K562 (cell line): Measurements from ENCODE around the gene PLEKHS1.

Experiments
- NBN ChIP-seq: fragments of 450-650 bp; IDR thresholded peaks from 2 replicates; pipeline ENCODE4 v1.6.1; 2016; ENCODE audit warnings: low read depth, mild to moderate bottlenecking
- TF ChIP-seq, protein P1 (sequence below), 3 experiments: IDR thresholded peaks in 2 of 3; conservative IDR thresholded peaks in 1 of 3; 2 replicates each; pipeline ENCODE4 v1.5.1; 2011 to 2012; ENCODE audit warnings: low read length in 3 of 3, mild to moderate bottlenecking in 3 of 3, control low read depth in 2 of 3, improper control_type of control experiment in 1 of 3, inconsistent platforms in 1 of 3, low read depth in 1 of 3, mixed read lengths in 1 of 3, moderate library complexity in 1 of 3; ENCODE audit not compliant: insufficient read depth in 2 of 3
- TF ChIP-seq, protein P2 (sequence below): fragments of 250-450 bp; sonication (Bioruptor Pico); IDR thresholded peaks from 2 replicates; pipeline ENCODE4 v1.5.0; 2022; ENCODE audit warnings: mild to moderate bottlenecking

DNA sequence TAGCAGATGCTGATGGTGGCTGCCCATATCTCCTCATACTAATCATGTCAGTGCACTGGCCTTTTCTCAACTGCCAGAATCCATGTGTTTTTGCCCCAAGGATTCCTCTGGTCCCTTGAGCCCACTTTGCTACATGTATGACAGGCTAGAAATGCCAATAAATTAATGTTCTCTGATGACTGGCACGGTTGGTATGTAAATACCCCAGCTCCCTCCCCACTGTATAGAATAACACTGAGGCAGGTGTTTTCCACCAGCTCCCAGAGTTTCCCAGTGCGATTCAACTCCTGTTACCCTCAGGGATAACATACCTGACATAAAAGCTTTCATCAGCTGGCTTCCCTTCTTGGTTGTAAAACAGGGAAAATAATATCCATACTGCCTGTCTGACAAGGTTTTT is 9.0 kb upstream of the PLEKHS1 start:
- TF ChIP-seq, protein P1, sequence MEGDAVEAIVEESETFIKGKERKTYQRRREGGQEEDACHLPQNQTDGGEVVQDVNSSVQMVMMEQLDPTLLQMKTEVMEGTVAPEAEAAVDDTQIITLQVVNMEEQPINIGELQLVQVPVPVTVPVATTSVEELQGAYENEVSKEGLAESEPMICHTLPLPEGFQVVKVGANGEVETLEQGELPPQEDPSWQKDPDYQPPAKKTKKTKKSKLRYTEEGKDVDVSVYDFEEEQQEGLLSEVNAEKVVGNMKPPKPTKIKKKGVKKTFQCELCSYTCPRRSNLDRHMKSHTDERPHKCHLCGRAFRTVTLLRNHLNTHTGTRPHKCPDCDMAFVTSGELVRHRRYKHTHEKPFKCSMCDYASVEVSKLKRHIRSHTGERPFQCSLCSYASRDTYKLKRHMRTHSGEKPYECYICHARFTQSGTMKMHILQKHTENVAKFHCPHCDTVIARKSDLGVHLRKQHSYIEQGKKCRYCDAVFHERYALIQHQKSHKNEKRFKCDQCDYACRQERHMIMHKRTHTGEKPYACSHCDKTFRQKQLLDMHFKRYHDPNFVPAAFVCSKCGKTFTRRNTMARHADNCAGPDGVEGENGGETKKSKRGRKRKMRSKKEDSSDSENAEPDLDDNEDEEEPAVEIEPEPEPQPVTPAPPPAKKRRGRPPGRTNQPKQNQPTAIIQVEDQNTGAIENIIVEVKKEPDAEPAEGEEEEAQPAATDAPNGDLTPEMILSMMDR (IDR thresholded peaks at IDR 0.05 in 2 of 3, conservative IDR thresholded peaks at IDR 0.05 in 1 of 3; ENCODE audit: insufficient read depth in 2 of 3, low read depth in 1 of 3, low read length in 3 of 3): no peak
- no peak for TF ChIP-seq NBN
- TF ChIP-seq, protein P2, sequence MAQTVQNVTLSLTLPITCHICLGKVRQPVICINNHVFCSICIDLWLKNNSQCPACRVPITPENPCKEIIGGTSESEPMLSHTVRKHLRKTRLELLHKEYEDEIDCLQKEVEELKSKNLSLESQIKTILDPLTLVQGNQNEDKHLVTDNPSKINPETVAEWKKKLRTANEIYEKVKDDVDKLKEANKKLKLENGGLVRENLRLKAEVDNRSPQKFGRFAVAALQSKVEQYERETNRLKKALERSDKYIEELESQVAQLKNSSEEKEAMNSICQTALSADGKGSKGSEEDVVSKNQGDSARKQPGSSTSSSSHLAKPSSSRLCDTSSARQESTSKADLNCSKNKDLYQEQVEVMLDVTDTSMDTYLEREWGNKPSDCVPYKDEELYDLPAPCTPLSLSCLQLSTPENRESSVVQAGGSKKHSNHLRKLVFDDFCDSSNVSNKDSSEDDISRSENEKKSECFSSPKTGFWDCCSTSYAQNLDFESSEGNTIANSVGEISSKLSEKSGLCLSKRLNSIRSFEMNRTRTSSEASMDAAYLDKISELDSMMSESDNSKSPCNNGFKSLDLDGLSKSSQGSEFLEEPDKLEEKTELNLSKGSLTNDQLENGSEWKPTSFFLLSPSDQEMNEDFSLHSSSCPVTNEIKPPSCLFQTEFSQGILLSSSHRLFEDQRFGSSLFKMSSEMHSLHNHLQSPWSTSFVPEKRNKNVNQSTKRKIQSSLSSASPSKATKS (CRISPR knock-in tag): no peak
